Right ventricle myocardium inferior (tissue), 1 donor: ENCODE results near the gene SHB. TPM values are rescaled to one million over a fixed set of nuclear protein-coding genes. Genes with fewer than 3 reads are reported as not detected.
"Not testable (repeated sequence)": the region's sequence is repeated elsewhere in the genome, so short reads cannot be mapped to it uniquely, and the experiment has no call there.

Source experiments
- ATAC-seq: fragments of 200-7000 bp; cut with Tn5 transposase; one replicate; pipeline ENCODE4 v1.9.1; 2020; ENCODE audit warnings: mild to moderate bottlenecking, moderate library complexity
- DNase-seq: peaks from one replicate; pipeline ENCODE4 v3.0.0; 2021; ENCODE audit errors: missing footprints
- intact Hi-C: fragments of 100-400 bp; cut with DNase I; formaldehyde crosslinking; loops from one replicate; pipeline ENCODE4 v1.11.0; 2022
- total RNA-seq: library from RNA; stranded (reverse); fragmentation: NEBNext Ultra II Directional; extraction: Animal tissue kit (Norgen Biotek cat#: 25700); gene quantifications from one replicate; pipeline ENCODE4 v1.2.1, GENCODE V29; 2021
- donor health status: DM: no; HTN: yes; CAD: no; lungs with severe emphysema.

Gene SHB
- total RNA-seq, 1 donor from 2014 or later, result 14.7 TPM

DNA sequence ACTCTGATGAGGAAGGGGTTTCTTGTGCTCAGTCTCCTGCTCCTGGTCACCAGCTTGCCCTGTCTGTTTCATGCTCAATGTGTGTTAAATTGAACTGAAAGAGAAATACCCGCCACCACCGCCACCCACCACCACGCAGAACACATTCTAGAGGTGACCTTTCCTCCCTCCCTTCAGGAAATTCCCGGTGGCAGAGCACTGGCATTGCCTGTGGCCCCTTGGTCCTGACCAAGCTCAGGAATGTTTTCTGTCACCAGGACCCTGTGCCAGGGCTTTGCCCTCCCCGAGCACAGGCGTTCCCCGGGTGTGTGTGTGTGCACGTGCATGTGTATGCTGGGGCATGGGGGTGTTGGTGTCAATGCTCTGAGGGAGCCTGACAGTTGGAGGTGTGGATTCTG is 154.9 kb downstream of the SHB start:
- intact Hi-C loops, result loop anchor here (2.0 to 10.0 kb wide), 3 partner anchors 173 to 481 kb away; partner anchors contain the start of gene ALDH1B1
- ATAC-seq, result no peak
- peak; percentile 57 for DNase-seq

DNA sequence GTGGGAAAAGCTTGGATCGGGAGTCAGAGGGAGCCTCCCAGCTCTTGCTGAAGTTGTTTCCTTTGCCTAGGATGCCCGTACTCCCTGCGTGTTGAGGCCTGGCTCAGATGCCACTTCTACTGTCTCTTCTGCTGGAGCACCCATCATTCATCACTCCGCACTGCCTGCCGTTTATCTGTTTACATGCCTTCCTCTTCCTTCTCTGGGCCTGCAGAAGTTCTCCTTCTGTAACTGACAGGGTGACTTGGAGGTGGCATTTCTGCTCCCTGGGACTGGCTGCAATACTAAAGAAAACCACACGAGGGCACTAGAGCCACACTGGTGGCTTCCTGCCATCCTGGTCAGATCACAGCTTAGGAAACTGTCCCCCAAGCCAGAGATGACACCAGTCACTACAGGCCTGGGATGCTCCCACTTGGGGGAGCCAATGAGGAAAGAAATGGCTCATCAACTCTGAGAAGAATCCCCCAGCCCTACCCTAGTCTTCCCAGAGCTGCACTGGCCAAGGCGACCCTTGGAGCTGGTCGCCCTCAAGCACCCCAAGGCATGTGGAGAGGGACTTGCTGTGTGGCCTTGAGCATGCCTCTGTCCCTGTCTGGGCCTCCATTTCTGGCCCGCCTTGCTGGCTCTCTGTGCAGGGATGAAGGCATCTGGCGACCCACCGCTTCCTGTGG is 155.4 kb downstream of the SHB start:
- peak; percentile 85 for ATAC-seq
- intact Hi-C loops, result loop anchor here (2.0 to 10.0 kb wide), 5 partner anchors 29 to 481 kb away; partner anchors contain the start of gene ALDH1B1

DNA sequence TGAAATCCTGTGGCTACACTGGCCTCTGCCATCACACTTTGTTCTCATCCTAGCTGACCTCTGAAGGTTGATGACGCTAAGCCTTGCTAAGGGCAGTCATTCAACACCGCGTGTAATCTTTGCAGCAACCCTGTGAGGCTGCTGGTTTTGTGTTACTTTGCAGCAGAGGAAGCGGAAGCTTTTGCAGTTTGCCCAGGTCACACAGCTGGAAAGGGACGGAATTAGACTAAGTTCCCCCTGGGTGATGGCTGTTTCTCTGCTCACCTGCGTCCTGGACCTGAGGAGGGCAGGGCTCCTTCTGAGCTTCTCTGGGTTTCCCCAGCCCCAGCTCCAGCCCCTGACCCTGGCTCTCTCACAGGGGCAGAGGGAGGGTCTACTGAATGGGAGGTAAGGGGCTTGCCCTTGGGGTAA is 157.8 kb downstream of the SHB start:
- intact Hi-C loops, result loop anchor here (5.0 to 10.0 kb wide), 2 partner anchors 176 to 484 kb away; partner anchors contain the start of gene ALDH1B1
- DNase-seq, result no peak
- no peak for ATAC-seq

More for the DNA sequence above, 155.4 kb downstream of the SHB start:
- peak; percentile 81 for DNase-seq

DNA sequence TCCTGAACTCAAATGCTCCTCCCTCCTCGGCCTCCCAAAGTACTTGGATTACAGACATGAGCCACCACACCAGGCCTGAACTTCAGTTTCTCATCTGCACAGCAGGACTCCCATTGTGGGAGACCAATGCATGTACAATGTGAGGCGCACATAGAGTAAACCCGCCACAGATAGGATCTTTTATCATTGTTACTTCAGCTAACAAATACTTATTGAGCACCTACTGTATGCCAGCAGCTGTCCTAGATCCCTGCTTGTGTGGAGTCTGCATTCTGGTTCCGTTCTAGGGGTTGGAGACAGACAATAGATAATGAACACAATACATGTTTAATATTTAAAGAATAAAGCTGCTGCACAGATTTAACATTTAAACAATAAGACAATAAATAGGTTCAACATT is 158.8 kb downstream of the SHB start:
- no peak for DNase-seq
- intact Hi-C loops, result loop anchor here (5.0 to 10.0 kb wide), 2 partner anchors 177 to 485 kb away; partner anchors contain the start of gene ALDH1B1
- ATAC-seq, result no peak

DNA sequence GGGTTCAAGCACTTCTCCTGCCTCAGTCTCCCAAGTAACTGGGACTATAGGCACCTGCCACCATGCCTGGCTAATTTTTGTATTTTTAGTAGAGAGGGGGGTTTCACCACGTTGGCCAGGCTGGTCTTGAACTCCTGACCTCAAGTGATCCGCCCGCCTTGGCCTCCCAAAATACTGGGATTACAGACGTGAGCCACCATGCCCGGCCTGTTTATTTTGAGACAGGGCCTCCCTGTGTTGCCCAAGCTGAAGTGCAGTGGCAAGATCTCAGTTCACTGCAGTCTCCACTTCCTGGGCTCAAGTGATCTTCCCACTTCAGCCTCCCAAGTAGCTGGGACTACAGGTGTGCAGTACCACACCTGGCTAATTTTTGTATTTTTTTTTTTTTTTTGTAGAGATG is 159.2 kb downstream of the SHB start:
- intact Hi-C loops, result loop anchor here (5.0 to 10.0 kb wide), 3 partner anchors 105 to 485 kb away; partner anchors contain the start of genes ALDH1B1 and DCAF10
- ATAC-seq, DNase-seq: not testable (repeated sequence)

DNA sequence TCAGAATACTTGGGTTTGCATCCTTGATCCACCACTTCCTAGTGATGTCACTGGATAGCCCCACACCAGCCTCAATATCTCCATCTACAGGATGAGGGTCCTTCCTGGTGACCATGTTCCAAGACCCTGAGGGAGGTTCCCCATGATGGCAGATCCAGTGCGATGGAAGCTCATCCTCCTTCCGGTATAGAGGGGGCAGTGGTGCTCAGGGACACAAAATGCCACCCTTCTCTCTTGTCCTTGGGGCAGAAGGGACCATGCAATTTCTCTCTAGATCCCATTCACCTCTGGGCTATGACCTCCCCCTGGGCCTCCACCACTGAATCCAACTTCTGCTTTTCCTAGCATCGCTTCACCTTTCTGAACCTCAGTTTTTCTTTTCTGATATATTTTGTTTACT is 159.7 kb downstream of the SHB start:
- ATAC-seq (no peak), DNase-seq (no peak)
- intact Hi-C loops, result loop anchor here (10.0 kb wide), 1 partner anchor 105 kb away; the partner anchor contains the start of gene DCAF10

DNA sequence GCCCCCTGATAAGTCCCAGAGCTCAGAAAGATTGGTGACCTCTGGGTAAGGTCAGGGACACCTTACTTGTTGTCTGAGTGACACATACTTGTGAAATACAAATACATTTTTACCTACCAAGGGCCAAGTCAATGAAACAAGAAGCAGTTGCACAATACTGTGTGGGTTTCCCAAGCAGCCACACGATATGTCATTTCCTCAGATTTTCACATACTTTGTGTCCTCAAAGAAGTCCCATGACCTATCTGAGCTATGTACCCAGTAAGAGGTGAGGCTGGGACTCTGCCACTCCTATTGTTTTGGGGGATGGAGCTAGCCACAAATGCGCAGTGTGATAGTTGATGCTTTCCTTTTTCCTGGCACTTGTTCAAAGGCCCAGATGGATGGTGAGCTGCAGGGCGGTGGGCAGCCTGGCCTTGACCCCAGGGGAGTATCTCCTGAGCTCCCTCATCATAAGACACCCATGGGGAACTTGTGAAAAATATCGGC is 160.3 kb downstream of the SHB start:
- ATAC-seq, result no peak
- DNase-seq, result no peak
- intact Hi-C loops, result loop anchor here (10.0 kb wide), 1 partner anchor 104 kb away; the partner anchor contains the start of gene DCAF10

DNA sequence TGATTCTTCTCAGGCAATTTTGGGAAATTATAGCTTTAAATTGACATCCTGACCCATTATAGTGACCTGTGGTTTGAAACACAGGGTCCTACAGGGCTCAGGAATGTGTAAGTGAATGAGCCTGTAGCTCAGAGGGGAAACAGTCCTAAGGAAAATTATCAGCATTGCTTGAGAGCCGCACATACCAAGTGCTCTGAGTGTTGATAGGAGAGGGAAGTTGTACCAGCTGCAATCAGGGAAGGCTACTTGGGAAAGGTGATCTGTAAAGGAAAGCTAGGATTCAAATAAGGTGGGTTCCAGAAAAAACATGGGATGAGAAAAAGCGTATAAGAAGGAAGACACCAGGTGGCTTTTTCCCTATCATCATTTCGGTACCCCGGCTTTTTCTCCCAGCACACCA is 160.7 kb downstream of the SHB start:
- intact Hi-C loops, result loop anchor here (10.0 kb wide), 1 partner anchor 103 kb away; the partner anchor contains the start of gene DCAF10
- ATAC-seq (no peak), DNase-seq (no peak)

DNA sequence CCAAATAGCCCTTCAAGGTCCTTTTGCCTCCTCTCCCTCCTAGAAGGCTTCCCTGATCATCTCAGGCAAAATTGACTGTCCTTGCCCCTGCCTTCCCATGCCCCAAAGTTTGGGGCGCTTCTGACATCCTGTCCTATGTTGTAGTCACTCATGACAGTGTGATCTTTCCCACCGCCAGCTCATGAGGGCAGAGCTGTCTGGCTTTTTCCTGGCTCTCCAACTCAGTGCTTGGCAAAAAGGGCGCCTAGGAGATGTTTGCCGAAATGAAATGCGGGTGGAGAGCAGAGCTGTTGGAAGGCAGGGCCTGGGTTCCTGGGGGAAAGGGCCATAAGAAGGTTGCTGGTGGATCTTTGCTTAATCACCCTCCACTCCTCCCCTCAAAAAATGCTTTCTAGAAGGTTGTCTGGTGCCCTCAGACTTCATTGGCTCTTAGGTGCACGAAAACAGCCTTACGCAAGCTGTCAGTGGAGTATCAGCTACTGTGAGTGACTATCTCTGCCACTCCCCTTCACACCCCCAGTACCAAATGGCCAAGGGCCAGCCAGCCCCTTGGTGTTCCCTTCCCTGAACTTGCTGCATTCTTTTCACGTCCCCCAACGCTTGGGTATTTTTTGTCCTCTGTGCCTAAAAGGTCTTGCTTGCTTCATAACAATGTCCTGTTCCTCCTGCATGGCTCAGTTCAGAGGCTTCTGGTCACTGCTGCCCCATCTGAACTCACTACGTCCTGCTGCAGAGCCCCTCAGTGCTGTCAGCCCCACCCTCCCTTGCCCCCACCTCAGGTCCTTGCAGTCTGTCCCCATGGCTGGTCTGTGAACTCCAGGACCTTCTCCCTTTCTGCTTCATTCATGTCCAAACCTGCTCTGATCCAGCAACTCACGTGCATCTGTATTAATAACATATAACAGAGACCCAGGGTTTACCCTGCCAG is 162.5 kb downstream of the SHB start:
- intact Hi-C loops, result loop anchor here (10.0 kb wide), 1 partner anchor 102 kb away; the partner anchor contains the start of gene DCAF10
- DNase-seq (no peak), ATAC-seq (no peak)

DNA sequence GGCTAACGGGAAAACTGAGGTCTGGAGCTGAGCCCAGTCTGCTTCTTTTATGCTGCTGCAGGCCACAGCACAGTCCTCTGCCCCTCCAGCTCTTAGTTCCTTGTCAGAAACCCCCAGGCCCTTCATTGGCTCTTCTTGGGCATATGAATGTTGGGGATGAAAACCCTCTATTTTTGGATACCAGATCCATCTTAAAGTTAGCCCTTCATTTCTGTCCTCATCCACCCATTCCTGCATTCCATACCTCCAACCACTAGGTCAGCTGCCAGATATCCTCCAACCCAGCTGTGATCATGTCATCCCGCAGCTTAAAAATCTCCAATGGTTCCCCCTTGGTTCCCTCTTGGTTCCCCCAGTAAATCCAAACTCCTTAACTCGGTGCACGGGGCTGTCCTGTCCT is 163.3 kb downstream of the SHB start:
- no peak for ATAC-seq
- intact Hi-C loops, result loop anchor here (2.0 to 10.0 kb wide), 2 partner anchors 101 to 255 kb away; partner anchors contain the start of gene DCAF10
- no peak for DNase-seq

DNA sequence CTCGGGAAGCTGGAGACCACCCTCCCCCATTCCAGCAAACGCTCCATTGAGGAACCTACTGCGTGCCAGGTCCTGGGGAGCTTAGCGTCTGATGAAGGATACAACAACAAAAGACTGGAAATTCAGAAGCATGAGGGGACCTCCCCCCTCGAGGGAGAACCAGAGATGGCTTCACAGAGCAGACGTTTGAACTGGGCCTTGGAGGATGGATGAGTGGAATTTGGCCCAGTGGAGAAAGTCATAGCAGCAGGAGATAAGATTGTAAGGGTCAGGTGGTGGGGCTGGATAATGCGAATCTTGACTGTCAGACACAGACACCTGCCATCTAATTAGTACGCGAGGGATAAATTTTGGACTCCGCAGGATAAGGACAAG is 163.9 kb downstream of the SHB start:
- ATAC-seq (no peak), DNase-seq (no peak)
- intact Hi-C loops, result loop anchor here (2.0 to 10.0 kb wide), 2 partner anchors 100 to 256 kb away; partner anchors contain the start of gene DCAF10

DNA sequence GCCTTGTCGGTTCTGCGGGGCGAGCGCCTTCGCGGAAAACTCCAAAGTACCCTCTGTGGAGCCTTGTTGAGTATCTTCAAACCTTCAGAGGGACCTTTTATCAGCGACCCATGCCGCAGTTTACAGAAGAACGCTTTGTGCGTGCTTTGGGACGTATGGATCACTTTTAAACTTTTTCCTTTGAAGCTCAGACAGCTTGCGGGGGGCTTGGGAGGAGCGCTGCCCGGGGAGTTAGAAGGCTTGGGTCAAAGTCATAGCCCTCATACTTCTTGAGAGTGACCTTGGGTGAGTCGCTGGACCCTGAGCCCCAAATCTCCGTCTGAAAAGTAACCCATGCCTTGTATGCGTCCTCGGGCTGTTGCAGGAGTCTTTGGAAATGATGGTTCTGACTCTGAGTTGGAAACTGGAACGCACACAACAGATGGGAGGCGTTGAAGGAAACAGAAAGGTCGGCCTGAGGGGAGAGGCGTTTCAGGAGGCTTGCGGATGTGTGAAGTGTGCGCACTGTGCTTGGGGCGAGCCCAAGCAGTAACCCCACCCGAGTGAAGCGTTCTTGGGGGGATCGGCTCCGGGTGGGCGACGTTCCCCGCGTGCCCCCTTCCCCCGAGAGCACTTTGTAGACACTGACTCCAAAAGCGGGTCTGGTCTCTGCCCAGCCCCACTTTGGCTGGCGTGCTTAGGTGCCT is 164.4 kb downstream of the SHB start:
- DNase-seq, result no peak
- peak; percentile 30 for ATAC-seq
- intact Hi-C loops, result loop anchor here (2.0 to 10.0 kb wide), 3 partner anchors 100 to 528 kb away; partner anchors contain the start of gene DCAF10

DNA sequence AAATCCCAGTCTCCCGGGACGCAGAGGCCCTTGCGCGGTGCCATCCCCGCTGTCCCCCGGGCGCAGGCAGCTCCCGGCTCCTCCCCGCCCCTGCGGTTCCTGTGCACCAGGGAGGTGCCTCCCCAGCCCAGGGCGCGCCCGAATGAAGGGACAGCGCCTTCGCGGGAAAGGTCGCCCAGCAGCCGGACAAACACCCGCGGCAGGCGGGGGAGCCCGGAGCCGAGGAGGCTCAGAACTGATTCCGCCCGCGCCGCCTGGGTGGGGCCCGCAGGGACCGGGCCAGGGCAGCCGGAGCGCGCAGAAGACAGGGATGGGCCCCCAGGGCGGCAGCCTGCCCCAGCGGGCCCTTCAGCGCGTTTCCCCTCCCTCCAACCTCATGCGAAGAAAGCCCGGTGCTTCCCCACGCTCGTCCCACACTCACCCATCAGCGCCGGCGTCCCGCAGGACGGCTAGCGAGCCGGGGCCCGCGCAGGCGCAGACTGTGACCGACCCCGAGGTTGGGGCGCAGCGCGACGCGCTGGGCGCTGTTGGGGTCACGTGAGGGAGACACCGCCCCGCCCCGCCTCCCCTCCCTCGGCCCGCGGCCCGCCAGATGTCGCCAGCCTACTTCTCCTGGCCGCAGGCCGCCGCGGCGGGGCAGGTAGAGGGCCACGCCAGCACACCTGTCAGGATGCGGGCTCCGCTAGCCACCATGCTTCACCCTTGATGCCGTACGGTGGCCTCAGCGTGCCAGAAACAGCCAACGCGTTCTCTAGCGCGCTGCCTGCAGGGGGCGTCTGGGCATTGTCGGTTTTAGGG is 165.2 kb downstream of the SHB start, which contains the start of gene SLC25A51:
TSS of gene SLC25A51 (minus strand) at position 481 of the 798 bp plus-strand sequence. CDS start 15,577 bp downstream, outside the sequence.
- ATAC-seq, result peak; percentile 94
- intact Hi-C loops, result loop anchor here (2.0 to 10.0 kb wide), 3 partner anchors 99 to 528 kb away; partner anchors contain the start of gene DCAF10
- peak; percentile 96 for DNase-seq

DNA sequence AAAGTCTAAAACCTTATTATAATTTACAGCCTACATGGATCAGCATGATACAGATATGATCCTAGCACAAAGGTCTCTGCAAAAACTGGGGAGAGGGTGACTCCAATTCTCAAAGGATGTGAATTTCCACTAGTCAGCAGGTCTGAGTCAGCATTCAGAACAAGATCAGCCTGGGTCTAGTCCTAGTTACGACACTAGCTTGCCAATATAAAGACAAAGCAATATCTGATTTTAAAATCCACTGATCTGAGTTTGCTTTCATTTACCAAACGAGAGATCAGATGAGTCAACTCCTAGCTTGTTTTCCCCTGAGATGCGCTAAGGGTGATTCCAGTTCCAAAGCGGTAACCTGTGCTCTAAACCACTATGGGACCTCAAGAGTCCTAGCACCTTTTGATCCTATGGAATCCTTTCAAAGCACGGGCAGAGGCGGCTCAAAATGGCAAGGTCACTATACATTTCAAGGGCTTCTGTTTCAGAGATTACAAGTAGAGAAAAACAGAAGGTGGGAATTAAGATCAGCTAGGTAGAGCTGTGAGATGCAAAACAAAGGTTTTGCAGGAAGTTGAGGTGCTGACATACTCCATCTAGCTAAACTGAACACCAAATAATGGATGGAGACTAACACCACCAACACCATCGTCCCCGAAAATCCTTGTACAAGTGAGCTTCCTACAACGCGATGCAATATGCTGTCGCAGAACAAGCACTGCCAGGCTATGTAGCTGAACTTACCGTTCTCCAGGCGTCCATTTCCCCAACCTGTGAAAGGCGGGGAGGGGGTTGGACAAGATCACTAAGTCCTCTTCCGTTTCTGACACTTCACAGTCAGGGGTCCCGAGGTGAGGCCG is 166.0 kb downstream of the SHB start:
- DNase-seq, result no peak
- intact Hi-C loops, result loop anchor here (5.0 to 10.0 kb wide), 2 partner anchors 98 to 529 kb away; partner anchors contain the start of gene DCAF10
- ATAC-seq, result no peak

DNA sequence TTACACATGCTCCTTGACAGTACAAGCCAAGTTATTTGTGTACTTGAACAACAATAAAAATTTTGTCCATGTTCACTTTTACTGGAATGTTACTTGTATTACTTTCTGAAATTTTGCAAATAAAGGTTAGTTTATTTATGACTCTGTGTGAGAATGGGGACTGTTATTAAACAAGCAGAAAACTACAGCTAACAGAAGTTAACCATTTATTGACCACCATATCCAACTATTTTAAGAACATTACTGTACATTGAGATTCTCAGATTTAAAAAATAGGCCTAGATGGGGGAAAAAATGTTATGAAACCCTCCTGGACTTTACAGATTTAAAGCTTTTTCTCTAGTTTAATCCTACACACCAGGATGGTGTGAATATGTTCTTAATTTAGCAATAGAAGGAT is 166.9 kb downstream of the SHB start:
- no peak for ATAC-seq
- no peak for DNase-seq
- intact Hi-C loops, result loop anchor here (5.0 to 10.0 kb wide), 2 partner anchors 97 to 530 kb away; partner anchors contain the start of gene DCAF10

DNA sequence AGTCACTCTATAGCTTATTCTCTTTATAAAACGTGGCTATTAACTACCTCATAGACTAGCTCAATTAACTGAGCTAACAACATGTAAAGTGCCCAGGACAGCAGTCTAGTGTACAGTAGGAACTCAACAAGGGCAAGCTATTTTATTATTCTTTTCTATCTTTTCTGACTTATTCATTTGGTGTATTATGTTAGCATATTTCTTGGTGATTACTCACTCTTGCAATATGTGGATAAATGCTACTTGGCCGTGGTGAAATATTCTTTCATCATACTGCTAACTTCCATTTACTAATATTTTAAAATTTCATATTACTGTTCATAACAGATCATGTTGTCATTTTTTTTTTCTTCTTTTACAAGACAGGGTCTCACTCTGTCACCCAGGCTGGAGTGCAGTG is 170.0 kb downstream of the SHB start:
- DNase-seq, result no peak
- intact Hi-C loops, result no loop called here
- ATAC-seq, result no peak
